HG03521 (cell line): ENCODE data around the gene TNN.
"Not testable (repeated sequence)": the region's sequence is repeated elsewhere in the genome, so short reads cannot be mapped to it uniquely, and the experiment has no call there.

Source experiments
- ATAC-seq: cut with Tn5 transposase; IDR thresholded peaks from one replicate; pipeline ENCODE4 v1.9.1; 2021; ENCODE audit warnings: mild to moderate bottlenecking, moderate library complexity; ENCODE audit not compliant: unreplicated experiment

Gene TNN

DNA sequence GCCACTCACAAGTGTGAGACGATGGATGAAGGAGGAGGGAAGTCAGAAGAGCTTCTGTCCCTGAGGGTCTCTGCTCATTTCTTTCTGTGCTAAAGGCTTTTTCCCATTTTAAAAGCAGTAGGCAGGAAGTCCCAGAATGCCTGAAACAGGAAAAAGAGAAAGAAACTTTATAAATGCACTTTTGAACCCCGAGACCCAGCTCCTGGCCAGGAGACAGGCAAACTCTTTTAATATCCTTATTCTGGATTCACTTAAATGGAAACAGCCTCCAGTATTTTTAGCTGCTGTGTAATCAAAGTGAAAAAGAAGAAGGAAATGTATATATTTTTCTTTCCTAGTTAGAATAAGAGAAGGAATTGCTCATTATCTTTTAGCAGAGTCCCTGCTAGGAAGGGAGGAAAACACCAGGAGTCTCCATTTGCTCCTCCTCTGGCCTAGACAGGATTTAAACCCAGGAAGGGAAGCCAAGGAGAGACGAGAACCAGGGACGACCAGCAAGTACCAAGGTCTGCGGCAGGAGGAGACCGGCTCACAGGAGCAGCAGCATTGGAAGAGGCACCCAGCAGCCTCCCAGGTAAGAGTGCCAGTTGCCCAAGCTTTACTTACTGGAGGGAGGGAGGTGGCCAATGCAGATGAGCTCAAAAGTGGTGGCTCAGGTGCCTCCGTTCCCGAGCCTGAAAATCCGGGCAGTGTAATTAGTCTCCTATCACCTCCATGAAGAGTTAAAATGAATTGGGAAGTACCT, at the start of gene TNN:
TSS of gene TNN (plus strand) at position 472 of the 745 bp plus-strand sequence. CDS start 9,586 bp downstream, outside the sequence.
- no peak for ATAC-seq

DNA sequence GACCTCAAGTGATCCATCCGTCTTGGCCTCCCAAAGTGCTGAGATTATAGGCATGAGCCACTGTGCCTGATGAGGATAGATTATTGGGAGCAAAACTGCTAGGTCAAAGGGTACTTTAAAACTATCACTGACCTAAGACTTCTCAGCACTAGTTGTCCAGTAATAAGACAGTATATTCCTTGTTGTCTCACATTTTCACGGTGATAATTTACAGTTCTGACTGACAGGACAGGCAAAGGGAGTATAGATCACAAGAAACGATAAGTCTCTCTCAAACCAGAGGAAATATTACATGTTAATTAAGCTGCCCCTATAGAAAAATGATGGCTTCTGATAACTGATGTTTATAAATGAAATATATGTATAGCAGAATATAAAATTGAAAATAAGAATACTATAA, 48.1 kb upstream of the TNN start:
- ATAC-seq: no peak

GRCh38 chr1:175023043-175023921, 44.4 kb upstream of the TNN start, which contains the start of gene MRPS14:
TSS of gene MRPS14 (minus strand) at chr1:175023425. CDS start at chr1:175023408, 17 bp downstream.
- peak; percentile 92 for ATAC-seq

DNA sequence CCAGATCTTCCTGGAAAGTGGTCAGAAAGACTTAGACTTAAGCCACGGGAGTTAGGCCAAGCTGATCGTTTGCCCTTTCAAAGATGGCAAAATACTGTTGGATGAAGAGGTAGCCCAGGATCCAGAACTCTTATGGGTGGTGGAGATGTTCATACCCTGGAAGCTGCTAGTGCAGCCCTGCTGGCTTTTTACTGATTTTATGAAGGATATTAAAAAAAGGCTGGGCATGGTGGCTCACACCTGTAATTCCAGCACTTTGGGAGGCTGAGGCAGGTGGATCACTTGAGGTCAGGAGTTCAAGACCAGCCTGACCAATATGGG, 43.8 kb upstream of the TNN start:
- ATAC-seq: not testable (repeated sequence)

DNA sequence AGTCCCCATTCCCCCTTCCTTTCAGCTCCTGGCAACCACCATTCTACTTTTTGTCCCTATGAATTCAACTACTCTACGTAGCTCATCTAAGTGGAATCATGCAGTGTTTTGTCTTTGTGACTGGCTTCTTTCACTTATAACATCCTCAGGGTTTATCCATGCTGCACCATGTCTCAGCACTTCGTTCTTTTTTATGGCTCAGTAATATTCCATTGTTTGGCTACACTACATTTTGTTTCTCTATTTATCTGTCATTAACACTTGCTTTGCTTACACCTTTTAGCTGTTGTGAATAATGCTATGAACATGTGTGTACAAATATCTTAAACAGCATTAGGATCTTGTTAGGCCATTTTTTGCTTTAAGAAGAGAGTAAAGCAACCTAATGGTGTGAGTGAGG, 42.9 kb upstream of the TNN start:
- ATAC-seq: no peak

- ATAC-seq: no peak
Observed at GRCh38 chr1:175033953-175034352, 33.7 kb upstream of the TNN start.

DNA sequence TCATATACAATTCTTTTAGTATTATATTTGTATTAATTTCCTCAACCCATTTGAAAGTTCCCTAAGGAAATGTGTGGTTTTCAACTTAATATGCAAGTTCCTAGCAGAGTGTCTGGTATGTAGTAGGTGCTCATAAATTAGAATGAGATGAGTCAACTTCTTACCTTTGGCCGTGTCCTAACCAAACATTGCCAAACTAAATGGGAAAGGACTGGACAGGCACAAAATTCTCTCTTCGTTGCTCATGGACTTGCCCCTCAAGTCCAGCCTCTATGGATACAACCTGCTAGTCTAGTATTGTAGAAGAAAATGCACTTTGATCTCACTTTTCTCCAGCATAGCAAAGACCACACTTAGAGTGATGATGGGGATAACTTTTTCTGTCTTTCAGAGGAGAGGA, 32.9 kb upstream of the TNN start:
- ATAC-seq: no peak

DNA sequence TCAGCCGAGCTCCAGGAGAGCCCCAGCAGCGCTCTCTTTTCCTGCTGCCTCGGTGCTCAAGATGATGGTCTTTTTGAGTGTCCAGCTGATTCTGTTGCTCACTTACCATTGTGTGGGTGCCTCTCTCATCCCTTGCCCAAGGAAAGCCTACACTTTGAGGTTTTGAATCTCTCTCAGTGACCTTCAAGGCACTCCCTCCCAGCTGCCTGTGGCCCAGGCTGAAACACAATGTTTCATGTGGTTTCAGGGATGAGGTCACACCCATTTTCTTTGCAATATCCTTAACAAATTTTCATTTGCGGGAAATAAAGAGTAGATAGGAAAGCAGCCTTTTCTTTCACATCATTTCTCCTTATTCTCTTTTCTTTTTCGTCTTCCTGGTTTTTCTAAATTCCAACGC, 31.8 kb upstream of the TNN start:
- no peak for ATAC-seq

DNA sequence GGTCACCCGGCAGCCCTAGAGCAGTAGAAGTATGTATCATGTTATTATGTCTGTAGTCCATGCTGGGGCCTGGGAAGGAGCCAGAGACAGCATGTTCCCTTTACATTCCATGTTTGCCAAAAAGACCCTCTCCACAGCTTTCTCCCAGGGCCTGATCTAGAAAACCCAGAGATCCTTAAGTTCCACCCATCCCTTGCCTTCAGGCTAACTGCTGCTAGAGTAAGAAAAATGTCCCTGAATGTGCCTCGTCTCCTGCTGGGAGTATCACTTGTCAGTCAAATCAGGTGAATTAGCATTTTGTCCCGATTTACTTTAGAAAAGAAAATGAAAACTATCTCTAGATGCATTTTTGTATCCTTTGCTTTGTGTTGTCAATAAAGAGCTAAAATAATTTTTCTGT, 31.2 kb upstream of the TNN start:
- ATAC-seq: no peak

GRCh38 chr1:175037416-175037815, 30.2 kb upstream of the TNN start:
- ATAC-seq: no peak

DNA sequence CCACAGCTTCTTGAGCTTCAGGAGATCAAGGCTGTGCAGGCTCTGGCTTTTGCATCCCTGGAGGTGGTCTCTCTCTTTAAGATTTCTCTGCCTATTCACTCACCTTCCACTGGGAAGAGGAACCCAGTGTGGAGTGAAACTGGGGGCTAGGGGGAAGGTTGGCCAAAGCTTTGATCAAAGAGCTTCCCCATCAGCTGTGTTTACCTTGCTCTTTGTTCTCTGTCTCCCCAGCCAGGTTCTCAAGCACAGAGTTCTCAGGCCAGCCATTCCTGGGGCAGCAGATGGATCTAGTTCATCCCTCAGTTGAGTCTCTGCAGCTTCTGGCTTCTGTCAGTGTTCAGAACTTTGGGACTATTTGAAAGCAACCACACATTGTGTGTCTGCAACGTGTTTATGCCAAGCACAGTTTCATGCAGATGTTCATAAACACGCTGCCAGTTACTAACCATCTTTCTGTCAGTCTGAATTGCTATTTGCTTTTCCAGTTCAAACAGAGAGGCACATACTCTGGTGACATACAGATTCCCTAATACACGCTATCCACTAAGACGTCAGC, 27.2 kb upstream of the TNN start:
- ATAC-seq: no peak

DNA sequence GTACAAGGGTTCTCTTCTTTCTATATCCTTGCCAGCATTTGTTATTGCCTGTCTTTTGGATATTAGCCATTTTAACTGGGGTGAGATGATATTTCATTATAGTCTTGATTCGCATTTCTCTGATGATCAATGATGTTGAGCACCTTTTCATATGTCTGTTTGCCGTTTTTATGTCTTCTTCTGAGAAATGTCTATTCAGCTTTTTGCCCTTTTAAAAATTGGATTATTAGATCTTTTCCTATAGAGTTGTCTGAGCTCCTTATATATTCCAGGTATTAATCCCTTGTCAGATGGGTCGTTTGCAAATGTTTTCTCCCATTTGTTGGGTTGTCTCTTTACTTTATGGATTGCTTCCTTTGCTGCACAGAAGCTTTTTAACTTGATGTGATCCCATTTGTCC, 25.0 kb upstream of the TNN start:
- ATAC-seq: no peak

DNA sequence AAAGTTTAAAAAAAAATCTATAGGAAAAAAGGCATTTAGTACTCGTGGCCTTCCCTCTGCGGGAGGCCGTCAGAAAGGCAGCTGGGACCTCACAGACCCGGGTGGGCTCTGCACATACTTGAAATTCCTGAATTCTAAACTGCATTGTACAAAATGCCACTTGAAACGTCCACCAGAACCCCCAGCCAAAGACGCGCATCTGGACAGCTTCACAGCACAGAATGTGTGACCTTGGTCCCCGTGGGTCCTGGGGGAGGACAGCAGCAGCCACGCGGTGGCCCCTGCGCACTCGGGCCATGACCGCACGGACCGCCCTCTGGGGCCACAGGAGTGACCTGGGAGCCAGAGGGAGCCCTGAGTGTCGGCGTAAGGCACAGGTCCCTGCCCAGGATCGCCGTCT, 23.8 kb upstream of the TNN start:
- no peak for ATAC-seq

- not testable (repeated sequence) for ATAC-seq
Observed at GRCh38 chr1:175044591-175044990, 23.0 kb upstream of the TNN start.

DNA sequence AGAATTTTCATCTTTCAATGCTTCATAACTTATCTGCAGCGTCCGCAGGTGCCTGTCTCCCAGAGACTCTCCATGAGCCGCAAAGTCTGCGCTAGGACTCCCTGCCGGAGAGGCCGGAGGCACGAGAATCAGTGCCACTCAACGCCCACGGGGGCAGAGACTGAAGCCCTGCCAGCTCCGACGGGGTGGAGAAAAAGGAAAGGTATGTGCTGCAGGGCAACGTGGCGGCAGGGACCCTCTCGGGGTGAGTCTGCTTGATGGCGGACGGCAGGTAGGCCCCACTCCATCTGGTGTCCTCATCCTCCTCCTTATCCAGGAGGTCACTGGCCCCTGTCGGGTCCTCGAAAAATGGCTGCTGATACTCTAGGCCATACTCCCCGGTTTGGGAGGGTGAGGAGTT, 22.5 kb upstream of the TNN start:
- no peak for ATAC-seq

- ATAC-seq: no peak
Observed at GRCh38 chr1:175045519-175045918, 22.1 kb upstream of the TNN start.

DNA sequence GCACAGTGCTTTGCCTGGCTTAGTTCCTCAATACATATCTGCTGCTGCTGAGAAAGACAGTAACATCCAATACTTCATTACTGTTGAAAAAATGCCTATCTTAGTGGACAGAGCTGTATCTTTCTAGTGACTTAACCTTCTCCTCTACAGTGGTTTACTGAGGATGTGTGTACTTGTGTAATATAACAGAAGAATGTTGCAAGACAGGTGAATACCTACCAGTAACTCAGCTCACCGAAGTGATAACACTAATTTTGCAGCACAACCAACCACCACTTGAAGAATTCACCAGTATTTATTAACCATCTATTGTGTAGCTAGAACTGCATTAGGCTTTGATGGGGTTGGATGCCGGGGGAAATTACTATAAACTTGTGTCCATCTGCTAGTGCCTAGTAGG, 16.6 kb upstream of the TNN start:
- no peak for ATAC-seq

DNA sequence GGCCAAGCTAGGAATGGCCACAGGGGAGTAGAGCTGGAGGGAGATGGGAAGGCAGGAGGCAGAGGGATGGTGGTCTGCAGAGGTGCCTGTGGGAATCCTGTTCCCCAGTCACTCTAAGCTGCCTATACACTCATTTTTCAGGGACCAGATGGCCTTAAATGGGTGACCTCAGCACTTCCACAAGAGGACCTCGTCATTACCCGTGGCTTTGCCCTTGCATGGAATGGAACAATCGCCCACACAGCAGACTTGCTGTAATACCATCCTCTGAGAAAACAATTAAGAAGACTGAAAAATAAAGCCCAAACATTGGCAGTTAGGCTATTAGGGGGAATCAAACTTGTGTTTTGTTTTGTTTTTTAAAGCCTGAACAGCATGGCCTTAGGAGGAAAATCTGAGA, 12.9 kb upstream of the TNN start:
- no peak for ATAC-seq

GRCh38 chr1:175062339-175062738, 5.3 kb upstream of the TNN start:
- no peak for ATAC-seq

DNA sequence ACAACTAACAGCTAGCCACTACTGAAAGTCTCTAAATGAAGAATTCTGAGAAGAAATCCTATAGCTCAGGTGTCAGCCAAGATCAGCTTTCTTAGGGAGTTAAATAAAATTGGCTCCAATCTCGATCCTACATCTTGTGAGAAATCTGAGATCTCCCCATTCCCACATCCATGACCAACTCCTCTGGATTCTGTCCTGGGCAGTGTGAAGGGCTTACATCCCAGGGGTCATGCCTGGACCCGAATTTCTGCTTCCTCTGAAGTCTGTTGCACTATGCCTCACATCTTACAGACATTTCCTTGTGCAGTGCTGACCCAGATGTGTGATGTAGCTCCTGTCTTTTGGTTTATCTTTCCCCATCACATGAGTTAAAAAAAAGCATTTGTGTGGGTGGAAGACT, 4.8 kb upstream of the TNN start:
- ATAC-seq: no peak

DNA sequence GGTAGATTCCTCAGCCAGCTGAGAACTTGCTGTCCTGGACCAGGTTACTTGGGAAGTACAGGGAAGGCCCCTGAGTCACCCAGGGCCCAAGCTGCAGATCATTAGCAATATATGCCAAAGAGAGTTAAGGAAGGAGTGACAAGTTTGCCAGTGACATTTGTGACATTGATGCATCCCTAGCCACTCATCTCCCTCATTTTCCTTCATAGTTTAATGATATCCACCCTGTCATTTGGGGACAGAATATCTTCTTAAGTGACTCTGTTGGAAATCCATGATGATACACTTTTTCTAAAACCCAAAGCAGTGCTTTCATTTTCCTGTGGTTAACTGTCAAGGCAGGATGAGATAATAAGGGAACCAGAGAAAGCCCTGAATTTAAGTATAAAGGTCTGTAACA, 3.2 kb downstream of the TNN start:
- no peak for ATAC-seq
